Lower leg skin (tissue), 4 donors: Measurements from ENCODE around the gene PCDH15. TPM values are rescaled to one million over a fixed set of nuclear protein-coding genes. Genes with fewer than 3 reads are reported as not detected.

ENCODE experiments used
- DNase-seq, 2 donors: peaks; one replicate each; pipeline ENCODE4 v3.0.0-alpha.2; 2019; ENCODE audit warnings: low spot score in 2 of 2
- H3K4me3 ChIP-seq: fragments of 200-600 bp; sonication (generic); 2 replicates; pipeline ENCODE4 v1.5.1; 2017; ENCODE audit warnings: mild to moderate bottlenecking, low read depth; ENCODE audit not compliant: poor library complexity, severe bottlenecking
- POLR2A ChIP-seq, 2 donors: fragments of 450-650 bp; IDR thresholded peaks; one replicate each; pipeline ENCODE4 v1.6.1; 2016 to 2017; ENCODE audit warnings: antibody characterized with exemption in 2 of 2, mild to moderate bottlenecking in 1 of 2, moderate library complexity in 1 of 2
- WGBS, 2 donors: methylation state at CpG; one replicate each; pipeline ENCODE4 v1.1.5; 2018; 5-methylcytosine and 5-hydroxymethylcytosine counted together
- intact Hi-C: fragments of 100-400 bp; cut with DNase I; formaldehyde crosslinking; loops from one replicate; pipeline ENCODE4 v1.15.0; 2023; ENCODE audit warnings: low total_unique reads
- total RNA-seq, 4 donors: library from RNA; depleted of rRNA; stranded (reverse); fragments of >200 nt; gene quantifications; one replicate each; pipeline ENCODE4 v1.1.0, GENCODE V29; 2016
- TF ChIP-seq, protein P1 (sequence below), 3 donors: fragments of 450-650 bp; IDR thresholded peaks; one replicate each; pipeline ENCODE4 v1.5.1; 2016; ENCODE audit warnings: antibody characterized with exemption in 3 of 3, mild to moderate bottlenecking in 3 of 3, moderate library complexity in 2 of 3

PCDH15 gene
- total RNA-seq, 4 donors from 2014 or later: not detected

DNA sequence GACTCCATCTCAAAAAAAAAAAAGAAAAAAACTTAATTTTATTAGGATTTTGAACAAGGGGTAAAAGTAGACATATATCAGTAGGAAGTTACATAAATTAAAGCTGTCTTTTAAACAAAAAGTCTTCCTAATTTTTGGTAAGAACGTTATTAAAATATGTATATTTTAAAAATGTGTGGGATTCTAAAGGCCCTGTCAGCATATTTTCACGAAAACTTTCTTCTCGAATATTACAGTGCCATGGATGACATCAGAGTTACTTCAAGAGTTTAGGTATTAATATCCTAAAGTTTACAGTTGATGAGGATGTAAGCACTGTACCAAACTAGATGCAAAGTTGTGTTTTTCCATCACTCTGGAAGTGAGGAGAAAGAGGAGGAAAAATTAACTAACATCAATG is 820.8 kb downstream of the PCDH15 start:
- intact Hi-C loops: no loop called here
- 88 to 91% methylated on average over 3 of the region's 3 CpGs for WGBS, 2 donors
- DNase-seq: no peak
- TF ChIP-seq, protein P1, sequence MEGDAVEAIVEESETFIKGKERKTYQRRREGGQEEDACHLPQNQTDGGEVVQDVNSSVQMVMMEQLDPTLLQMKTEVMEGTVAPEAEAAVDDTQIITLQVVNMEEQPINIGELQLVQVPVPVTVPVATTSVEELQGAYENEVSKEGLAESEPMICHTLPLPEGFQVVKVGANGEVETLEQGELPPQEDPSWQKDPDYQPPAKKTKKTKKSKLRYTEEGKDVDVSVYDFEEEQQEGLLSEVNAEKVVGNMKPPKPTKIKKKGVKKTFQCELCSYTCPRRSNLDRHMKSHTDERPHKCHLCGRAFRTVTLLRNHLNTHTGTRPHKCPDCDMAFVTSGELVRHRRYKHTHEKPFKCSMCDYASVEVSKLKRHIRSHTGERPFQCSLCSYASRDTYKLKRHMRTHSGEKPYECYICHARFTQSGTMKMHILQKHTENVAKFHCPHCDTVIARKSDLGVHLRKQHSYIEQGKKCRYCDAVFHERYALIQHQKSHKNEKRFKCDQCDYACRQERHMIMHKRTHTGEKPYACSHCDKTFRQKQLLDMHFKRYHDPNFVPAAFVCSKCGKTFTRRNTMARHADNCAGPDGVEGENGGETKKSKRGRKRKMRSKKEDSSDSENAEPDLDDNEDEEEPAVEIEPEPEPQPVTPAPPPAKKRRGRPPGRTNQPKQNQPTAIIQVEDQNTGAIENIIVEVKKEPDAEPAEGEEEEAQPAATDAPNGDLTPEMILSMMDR (IDR thresholded peaks at IDR 0.05): no peak
- H3K4me3 ChIP-seq: no peak overlapping the region

- 88 to 95% methylated on average over 3 of the region's 3 CpGs for WGBS, 2 donors
- TF ChIP-seq, protein P1 (IDR thresholded peaks at IDR 0.05): no peak
- TF ChIP-seq POLR2A (IDR thresholded peaks at IDR 0.05): no peak
These were observed 822.7 kb downstream of the PCDH15 start for GRCh38 chr10:53978301-53978700.

GRCh38 chr10:53977267-53977666 is 823.8 kb downstream of the PCDH15 start:
- TF ChIP-seq, protein P1 (IDR thresholded peaks at IDR 0.05): no peak
- no peak for TF ChIP-seq POLR2A (IDR thresholded peaks at IDR 0.05)
- intact Hi-C loops: no loop called here
- H3K4me3 ChIP-seq: no peak overlapping the region
- WGBS, 2 donors: 72 to 85% methylated on average over 2 of the region's 2 CpGs
- no peak for DNase-seq

More at GRCh38 chr10:53978301-53978700, 822.7 kb downstream of the PCDH15 start:
- intact Hi-C loops: no loop called here
- DNase-seq: no peak
- H3K4me3 ChIP-seq: no peak overlapping the region

DNA sequence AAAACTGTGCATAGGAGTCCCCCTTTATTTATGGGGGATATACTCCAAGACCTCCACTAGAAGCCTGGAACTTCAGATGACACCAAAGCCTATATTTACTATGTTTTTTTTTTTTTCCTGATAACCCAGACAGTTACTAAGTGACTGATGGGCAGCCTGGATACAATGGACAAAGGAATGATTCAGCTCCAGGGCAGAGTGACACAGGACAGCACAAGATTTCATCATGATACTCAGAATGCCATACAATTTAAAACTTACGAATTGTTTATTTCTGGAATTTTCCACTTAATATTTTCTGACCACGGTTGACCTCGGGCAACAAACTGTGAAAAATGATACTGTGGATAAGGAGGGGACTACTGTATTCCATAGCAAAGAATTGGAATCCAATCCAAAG is 843.6 kb downstream of the PCDH15 start:
- H3K4me3 ChIP-seq: no peak overlapping the region
- intact Hi-C loops: loop anchor here (10.0 kb wide), 1 partner anchor 263 kb away; no protein-coding TSS in a partner anchor
- DNase-seq: no peak
- 66 to 73% methylated on average over 3 of the region's 3 CpGs for WGBS, 2 donors
- TF ChIP-seq, protein P1 (IDR thresholded peaks at IDR 0.05): no peak
- no peak for TF ChIP-seq POLR2A (IDR thresholded peaks at IDR 0.05)

DNA sequence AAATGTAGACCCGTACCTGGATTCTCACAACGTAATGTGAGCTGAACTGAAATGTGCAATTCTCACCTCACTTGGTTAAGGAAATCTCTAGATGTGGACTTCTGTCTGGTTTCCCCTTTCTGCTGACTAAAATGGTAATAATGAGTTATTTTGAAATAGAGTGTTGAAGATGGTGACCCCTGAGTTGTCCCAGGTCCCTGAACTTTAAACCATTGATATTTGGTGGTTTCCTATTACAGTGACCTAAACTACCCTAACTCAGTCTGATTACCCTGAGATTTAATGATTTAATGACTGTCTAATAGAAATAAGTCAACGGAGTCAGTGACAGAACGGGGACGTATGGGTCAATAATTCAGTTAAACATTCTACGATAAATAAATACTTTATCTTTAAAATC is 845.9 kb downstream of the PCDH15 start:
- H3K4me3 ChIP-seq: no peak overlapping the region
- WGBS, 2 donors: 84 to 86% methylated on average over 6 of the region's 6 CpGs
- no peak for TF ChIP-seq POLR2A (IDR thresholded peaks at IDR 0.05)
- TF ChIP-seq, protein P1 (IDR thresholded peaks at IDR 0.05): no peak
- intact Hi-C loops: loop anchor here (10.0 kb wide), 1 partner anchor 260 kb away; no protein-coding TSS in a partner anchor
- no peak for DNase-seq
